Body of pancreas (tissue), 4 donors: Measurements from ENCODE around the gene CYP11A1.

Source experiments
- CTCF ChIP-seq, 7 experiments: fragments of 450-650 bp in 4 of 7; fragments of 200-600 bp in 3 of 7; sonication (generic) in 3 of 7; IDR thresholded peaks; one replicate each; pipeline ENCODE4 v1.5.1; 2016 to 2019; ENCODE audit warnings: antibody characterized with exemption in 7 of 7
- POLR2A ChIP-seq, 3 donors: fragments of 450-650 bp; IDR thresholded peaks; one replicate each; pipeline ENCODE4 v1.6.1; 2016; ENCODE audit warnings: antibody characterized with exemption in 3 of 3, mild to moderate bottlenecking in 2 of 3

- no peak for TF ChIP-seq CTCF (IDR thresholded peaks at IDR 0.05)
- TF ChIP-seq POLR2A (IDR thresholded peaks at IDR 0.05): no peak
These were observed 29.7 kb downstream of the CYP11A1 start for GRCh38 chr15:74337607-74338211.
